Iris pigment epithelial cell (primary cell): Measurements from ENCODE around the gene TAL2.

Experiments used
- DNase-seq: peaks from one replicate; pipeline ENCODE4 v3.0.0-alpha.2; 2011; ENCODE audit warnings: low read depth

TAL2 gene

DNA sequence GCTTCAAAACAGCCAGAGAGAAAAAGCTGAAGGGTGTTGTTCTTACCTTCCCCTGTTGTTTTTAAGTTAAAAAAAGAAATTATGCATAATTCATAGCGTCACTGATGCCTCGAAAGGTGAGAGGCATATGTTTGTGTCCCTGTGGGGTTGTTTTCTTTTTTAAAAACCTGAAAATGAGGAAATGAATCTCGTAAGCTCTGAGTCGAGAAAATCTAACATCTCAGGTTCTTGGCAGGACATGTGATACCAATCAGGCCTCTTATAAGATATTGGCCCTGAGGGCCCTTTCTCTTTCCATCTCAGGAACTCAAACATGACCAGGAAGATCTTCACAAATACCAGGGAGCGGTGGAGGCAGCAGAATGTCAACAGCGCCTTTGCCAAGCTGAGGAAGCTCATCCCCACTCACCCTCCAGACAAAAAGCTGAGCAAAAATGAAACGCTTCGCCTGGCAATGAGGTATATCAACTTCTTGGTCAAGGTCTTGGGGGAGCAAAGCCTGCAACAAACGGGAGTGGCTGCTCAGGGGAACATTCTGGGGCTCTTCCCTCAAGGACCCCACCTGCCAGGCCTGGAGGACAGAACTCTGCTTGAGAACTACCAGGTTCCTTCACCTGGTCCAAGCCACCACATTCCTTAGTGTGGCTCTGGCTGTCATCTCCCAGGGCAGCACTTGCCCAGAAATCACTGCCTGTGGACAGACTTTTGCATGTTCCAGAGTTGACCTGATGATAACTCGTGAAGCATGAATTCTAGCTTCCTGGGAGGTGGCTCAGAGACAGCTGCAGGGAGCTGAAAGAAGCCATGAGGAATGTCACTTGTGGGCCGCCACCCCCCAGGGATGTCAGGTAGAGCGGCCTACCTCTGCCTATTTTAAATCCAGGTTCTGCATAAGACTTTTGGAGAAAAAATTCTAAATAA, at the start of gene TAL2:
TSS of gene TAL2 (plus strand) at position 274 of the 921 bp plus-strand sequence. CDS start at position 314, 40 bp downstream.
- DNase-seq: no peak

DNA sequence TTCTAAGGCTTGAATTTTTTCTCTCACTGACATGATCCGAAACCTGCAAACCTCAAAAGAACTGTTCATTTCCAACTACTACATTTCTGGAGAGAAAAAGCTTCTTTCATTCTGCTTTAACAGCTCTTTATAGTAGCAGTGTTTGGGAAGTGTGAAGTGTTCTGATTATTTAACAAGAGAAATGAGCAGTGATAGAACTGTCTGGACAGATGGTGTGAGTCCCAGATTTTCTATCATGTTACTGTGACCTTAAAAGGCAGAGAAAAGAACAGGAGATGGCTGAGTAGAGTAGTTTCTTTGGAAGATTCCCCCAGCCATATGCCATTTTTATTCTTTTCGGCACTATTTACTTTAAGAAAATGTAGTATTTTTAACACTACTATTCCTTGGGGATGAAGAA, 41.3 kb upstream of the TAL2 start:
- no peak for DNase-seq

DNA sequence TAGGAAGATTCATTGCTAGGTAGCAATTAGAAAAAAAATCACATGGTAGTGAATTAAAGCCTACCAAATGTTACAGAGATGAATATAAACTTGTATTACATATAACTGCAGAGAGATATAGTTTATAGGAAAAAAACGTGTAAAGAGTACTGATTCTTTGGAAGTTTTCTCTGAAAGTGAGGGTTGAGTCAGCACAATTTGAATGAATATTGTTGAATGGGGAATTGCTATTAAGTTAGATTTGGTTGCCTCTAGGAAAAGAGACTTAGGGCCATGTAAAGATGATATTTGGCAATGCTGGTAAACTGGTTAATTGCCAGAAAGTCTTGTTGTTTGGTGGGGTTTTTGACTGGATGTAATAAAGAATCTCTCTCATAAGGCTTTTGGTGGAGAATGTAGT, 37.2 kb upstream of the TAL2 start:
- DNase-seq: no peak

DNA sequence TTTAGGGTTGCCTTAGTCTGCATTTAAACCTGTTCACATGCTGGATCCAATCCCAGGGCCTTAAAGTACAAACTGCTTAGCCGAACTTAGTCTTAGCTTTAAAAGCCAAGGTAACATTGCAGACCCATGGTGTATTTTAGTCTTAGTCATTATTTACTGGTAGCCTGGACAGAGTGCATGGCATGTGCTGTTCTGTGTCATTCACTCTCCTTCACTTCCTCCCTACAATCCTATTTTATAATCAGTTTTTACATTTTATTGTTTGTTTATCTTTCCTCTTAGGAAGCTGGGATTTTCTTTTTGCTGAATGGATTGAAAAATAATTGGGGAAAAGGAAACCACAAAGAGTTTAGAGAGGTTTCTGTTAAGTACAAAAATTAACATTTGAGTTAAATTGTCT, 29.4 kb upstream of the TAL2 start:
- no peak for DNase-seq

DNA sequence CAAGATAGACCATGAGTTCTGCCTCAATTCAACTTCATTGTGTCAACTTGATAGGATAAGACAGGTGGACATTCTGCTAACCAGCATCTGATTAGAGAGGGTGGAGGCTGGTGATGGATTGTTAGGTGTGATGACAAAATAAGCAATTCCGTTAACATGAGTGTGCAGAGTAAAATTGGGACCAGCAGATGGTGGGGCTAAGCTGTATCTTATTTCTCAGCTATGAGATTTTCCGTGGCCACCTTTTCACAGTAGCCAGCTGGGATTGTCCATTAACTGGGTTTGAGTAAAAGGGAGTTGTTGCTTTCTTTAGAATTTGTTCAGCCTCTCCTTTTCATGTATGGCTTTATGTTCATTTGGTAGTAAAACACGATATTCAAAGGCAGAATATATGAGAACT, 28.8 kb upstream of the TAL2 start:
- no peak for DNase-seq

DNA sequence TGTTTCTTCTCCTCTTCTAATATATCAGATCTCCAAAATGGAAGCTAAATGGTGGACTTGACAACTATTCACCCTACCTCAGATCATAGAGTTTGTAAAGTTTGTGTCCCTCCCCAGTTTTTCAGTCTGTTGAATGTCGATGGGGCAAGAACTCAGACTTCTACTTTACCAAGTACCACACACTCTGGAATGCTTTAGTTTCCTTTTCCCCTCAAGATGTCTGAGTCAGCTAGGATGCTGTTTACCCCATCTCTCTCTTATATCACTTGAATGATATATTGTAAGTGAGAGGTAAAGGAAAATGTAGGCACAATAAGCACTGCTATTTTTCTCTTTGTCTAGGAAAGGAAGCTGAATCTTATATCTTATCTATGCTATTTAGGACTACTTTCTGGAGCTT, 25.9 kb upstream of the TAL2 start:
- DNase-seq: peak; percentile 47

DNA sequence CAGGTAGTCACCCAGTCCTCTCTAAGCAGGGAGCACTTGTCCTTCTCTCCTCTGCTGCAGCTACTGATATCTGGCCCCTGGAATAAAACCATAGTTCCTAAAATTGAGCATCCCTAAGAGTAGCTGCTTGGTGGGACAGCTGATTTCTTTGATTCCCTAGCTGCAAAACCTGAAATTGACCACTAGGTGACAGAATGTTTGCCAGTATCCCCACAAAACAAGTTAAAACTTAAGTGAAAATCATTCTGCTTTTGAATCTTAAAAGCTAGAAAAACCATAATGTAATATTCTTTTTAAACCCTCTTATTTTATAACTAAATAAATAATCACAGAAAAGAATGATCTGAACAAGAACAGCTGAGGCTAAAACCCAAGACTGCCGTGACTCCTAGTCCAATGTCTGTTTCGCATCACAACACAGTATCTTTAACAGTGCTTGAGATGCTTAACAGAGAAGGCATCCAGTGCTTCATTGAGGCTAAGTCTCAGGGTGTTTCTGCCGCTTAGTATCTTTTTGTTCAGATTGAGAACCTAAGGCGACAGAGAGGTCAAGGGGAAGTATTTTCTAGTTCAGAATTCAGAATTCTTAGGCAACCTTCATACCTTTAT, 24.4 kb upstream of the TAL2 start:
- DNase-seq: peak; percentile 18

DNA sequence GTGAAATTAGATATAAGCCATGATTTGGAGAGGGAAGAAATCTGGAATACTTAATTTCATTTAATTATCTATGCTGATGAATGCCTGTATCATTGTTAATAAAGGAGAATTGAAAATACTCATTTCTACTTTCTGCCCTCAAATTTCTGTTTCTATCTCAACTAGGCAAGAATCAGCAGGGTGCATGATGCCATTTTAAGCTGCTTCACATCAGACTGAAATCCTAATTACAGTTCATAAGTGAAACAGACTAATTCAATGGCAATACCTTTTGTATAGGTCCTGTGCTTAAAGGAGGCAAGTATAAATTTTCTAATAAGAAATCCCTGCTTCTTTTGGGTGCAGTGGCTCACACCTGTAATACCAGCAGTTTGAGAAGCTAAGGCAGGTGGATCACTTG, 22.3 kb upstream of the TAL2 start:
- DNase-seq: no peak

DNA sequence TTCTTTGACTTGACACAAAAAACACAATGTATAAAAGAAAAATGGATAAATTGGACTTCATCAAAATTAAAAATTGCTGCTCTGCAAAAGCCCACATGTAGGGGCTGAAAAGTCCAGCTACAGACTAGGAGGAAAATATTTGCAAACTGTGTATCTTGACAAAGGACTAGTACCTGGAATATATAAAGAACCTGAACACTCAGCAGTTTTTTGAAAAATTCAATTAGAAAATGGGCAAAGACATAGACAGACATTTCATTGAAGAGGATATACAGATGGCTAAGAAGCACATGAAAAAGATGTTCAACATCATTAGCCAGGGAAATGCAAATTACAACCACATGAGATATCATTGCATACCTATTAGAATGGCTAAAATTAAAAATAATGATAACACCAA, 18.5 kb upstream of the TAL2 start:
- no peak for DNase-seq

DNA sequence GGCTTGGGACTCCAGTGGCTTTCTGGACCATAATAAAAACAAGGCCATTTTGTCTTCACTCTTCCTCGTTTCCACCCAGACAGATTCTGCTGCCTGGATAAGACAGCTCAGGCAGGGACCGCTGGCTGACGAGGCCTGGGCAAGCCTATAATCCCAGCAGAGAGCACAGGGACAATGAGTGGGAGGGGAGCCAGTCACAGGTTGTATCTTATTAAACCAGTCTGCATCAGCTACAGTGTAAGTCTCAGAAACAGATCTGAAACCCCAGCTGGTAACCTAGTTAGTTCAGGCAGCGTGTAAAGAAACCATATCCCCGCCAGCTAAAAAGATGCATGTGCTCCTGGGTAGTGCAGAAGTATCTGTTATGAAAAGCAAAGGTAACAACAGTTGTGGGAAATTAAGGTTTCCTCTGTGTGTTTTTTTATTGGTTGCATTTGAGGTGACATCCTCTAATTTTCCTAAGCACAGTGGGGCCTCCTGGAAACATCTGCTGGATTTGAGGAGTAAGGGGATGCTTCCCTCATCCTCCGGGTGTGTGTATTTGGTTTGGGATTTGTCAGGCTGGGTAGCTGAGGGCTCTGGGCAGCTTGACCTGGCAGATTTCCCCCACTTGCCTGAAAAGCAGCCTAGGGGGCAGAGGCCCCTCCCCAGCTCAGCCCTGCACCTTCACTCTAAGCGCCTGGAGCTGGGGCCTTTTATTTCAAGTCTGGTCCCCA, 15.2 kb upstream of the TAL2 start:
- DNase-seq: no peak

DNA sequence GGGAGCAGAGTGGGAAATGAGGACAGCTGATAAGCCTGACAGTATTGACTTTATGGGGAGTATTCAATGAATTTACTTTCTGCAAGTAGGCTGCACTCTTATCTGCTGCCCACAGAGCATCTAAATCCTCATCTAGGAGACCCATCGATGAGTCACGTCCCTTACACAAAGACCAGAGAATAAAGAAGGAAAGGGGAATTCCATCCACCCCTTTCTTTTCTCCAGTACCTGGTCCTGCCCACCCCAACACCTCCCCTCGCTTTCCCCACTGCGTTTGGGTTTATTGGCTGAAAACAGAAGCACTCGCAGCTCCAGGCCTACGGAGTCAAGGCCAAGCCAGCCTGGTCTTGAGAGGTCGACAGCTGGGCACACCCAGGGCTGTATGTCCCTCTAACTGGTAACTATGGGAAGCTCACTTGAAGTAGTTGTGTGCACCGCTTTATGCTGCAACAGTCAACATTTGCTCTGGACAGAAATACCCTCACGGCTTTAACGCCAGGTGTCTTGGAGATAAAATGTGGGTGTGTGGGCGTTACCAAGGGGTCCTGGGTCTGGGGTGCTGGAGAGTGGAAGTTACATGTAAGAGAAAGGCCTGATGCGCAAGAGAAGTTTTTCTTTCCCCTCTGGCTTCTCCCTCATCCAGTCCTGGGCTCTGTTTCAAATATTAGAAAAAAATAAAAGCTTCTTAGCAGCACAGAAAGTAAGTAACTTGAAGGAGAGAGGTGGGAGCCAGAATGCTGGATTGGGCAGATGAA, 14.5 kb upstream of the TAL2 start:
- DNase-seq: peak; percentile 29

DNA sequence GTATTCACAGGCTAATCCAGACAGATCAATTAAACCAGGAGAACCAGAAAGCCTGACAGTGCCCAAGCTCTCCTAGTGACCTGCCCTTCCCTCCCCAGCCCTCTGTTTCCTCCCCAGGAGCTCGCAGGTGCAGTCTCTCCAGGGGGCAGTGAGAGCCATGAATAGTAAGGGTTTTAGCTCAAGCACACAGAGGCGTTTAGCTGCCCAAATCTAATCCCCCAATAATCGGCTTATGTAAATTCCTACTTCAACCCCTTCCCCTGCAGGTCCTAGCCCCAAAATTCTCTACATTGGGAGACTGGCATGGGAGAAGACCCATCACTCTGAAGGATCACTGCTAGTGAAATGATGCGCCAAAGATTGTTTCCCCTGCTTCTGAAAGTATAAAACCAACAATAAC, 10.5 kb upstream of the TAL2 start:
- no peak for DNase-seq

DNA sequence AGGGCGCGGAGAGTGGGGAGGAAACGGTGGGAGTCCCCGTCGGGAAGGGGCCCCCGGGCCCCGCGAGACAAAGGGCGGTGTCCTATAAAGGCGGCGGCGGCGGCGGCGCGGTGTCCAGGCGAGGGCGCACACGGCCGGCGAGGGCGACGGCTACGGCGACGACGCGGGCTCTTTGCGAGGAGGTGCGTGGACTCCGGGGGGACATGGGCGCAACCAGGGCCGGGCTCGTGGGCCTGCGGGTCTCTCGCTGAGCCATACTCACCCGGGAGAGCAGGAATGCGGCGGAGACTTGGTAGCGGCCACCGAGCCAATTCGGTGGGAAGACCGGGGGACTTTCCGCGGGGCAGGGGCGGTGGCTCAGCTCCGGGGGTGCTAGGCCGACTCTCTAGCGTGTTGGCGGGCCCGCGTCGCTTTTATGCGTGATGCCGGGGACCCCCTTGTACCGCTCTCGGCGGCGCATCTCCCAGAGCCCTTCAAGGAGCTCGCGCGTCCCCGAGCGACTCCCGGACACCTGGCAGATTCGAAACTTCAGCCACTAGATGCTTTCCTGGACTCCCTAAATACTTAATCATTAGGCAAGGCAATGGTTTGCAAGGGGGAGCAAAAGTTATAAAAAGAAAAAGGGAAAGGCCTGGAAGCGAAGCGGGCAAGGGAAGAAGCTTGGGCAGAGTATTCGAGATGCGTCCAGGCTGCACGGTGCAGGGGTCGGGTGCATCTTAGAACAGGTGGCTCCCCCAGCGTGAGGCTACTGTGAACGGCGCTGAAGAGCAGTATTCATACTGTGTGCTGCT, 5.9 kb upstream of the TAL2 start:
- peak; percentile 4 for DNase-seq

DNA sequence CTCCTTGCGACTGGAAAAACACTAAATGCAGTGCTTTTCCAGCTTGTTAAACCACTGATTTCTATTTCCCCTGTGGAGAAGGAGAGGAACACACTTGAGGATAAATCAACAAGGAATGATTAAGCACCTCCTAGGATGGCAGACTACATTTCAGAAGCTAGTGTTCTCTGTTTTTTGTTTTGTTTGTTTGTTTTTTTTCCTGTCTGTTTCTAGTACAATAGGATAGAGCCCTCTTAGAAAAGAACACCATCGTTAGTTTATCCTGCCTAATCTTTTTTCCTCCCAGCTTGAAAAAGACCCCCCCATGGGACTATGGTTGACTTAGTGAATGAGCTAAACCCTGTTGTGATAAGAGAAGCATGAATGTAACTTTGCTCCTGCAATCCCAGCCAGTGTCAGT, 3.9 kb upstream of the TAL2 start:
- no peak for DNase-seq

DNA sequence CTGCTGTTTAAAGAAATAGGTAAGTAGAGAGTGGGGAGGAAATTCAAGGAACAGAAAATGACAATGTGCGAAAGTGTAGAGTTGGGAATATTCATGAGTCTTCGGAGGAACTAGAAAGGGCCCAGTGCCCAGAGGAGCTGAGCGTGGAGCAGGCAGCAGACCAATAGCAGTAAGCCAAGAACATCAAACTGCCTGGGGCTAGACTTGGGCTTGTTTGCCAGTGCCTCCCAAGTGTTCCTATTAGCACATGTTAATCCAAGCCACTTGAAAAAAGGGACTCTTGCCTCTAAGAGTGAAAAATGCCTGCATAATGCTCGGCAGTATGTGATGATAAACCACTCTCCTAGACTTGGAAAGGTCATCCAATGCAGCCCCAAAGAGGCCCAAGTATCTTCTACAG, 1.2 kb upstream of the TAL2 start:
- no peak for DNase-seq

DNA sequence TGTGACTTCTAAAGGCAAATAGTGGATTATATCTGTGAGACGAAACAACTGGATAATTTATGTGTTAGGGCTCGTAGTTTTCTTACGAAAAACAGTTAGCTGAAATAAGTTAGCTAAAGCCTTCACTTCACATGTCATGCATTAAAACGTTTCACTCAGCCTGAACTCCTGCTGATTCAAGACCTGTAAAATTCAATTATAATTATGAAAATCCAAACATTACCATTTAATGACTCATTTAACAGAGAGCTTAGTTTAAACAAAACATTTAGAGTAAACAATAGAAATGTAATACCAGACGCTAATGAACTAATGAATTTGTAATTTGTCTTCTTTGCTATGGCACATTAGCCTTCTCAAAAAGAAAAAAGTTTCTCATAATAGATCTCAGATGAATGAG, 1.7 kb downstream of the TAL2 start:
- no peak for DNase-seq

DNA sequence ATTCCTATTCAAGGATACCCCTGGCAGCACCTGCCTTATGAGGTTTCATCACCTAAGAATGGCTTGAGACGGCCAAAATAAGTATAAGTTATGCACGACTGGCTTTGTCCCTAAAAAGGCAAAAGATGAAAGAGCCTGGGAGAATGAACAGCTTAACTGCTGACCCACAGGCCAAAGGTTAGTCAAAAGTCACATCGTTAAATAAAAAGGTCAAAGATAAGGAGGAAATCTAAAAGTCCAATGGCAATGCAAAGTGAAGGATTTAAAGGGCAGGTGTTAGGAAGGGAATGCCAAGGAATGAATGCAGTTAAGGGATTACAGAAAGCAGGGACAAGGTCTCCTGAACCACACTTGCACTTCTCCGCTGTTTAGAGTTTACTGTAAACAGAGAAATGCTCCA, 5.6 kb downstream of the TAL2 start:
- DNase-seq: no peak

DNA sequence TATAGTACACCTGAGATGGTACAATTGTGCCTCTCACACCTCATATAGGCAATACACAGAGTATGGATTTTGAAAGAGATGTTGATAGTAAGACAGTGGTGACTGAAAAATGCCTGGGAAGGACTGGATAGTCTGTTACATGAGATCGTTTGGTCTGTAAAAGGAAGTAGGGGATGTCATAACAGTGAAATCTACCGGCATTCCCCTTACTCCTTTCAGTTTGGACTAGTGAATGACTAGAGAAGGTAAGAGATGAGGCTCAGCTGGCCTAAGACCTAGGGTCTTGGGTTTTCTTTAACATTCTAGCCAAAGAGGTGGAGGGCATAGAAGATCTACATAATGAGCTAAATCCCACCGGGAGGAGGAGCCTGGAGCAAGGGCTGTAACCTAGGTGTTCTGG, 8.1 kb downstream of the TAL2 start:
- DNase-seq: no peak

DNA sequence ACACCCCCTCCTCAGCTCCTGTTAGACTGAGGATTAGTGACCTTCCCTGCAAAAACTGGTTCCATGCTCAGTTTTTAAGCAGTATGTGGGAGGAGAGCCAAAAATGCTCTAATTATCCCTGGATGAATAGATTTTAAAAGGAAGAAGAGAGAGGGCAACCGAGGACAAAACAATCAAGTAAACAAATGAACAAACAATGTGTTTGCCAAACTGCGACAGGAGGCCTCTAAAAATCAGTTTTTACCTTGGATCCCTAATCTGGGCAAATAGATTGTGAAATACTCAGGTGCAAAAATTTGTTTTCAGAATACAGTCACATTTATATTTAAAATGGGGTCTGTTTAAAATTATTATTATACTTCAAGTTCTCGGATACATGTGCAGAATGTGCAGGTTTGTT, 8.5 kb downstream of the TAL2 start:
- no peak for DNase-seq

DNA sequence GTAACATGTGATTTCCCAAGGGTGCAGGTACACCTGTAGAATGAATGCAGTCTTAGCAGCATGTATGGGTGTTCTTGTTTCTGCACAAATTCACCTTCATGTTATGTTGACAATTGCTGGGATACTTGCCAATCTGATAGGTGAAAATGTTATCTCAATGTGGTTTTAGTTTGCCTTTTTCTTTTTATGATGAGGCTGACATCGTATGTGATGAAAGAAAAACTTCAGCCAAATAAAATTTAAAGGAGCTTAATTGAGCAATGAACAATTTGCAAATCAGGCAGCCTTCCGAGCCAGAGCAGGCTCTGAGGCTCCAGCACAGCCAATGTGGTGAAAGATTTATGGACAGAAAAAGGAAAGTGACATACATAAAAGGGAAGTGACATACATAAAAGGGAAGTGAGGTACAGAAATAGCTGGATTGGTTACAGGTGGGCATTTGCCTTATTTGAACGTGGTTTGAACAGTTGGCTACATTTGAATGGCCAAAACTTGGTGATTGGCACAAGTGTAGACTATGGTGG, 10.5 kb downstream of the TAL2 start:
- no peak for DNase-seq

DNA sequence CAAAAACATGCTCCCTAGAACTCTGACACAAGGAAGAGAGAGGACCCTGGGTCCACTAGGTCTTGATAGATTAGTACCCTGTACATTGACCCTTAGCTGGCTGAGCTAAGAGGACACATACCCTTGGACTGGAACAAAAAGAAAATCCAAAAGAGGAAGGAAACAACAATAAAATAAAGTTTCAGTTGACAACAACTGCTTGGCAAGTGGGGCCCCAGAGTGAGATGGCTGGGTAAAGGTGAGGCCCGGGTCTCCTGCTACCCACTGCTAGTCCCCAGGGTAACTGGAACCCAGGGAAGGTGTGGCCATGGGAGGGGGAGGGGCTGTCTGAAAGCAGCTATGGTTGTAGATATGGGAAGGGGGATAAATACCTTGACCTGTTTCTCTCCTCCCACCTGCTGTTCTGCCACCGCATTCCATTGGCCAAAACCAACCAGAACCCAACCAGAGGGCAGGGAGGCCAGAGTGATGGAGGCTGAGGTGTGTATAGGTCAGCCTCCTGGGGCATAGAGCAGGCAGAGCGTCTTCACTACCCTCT, 11.7 kb downstream of the TAL2 start:
- DNase-seq: no peak
